Activated B cell treated with CpG ODN at 0.5 μM for 24 hours (primary cell): Measurements from ENCODE around the gene BAHCC1. TPM values are rescaled to one million over a fixed set of nuclear protein-coding genes. Genes with fewer than 3 reads are reported as not detected.

Source experiments
- ATAC-seq: fragments of 200-7000 bp; cut with Tn5 transposase; one replicate; pipeline ENCODE4 v1.10.0; 2021; ENCODE audit warnings: low read depth, mild to moderate bottlenecking, moderate library complexity
- CTCF ChIA-PET: fragments of 350-600 bp; sonication (Branson Sonifier 250); formaldehyde crosslinking; loops from one replicate; lab custom pipeline; 2021; ENCODE audit warnings: antibody characterized with exemption; lab: Charles Lee
- POLR2A ChIA-PET: fragments of 350-600 bp; sonication (Branson Sonifier 250); formaldehyde crosslinking; loops from one replicate; lab custom pipeline; 2021; ENCODE audit warnings: antibody characterized with exemption; lab: Charles Lee
- DNase-seq: peaks from one replicate; pipeline ENCODE4 v3.0.0; 2022
- H3K27ac Mint-ChIP-seq: one replicate; pipeline ENCODE4 v1.8.0; 2020; ENCODE audit warnings: mixed read lengths
- H3K27me3 Mint-ChIP-seq: one replicate; pipeline ENCODE4 v1.8.0; 2021; ENCODE audit warnings: mixed read lengths
- H3K36me3 Mint-ChIP-seq: one replicate; pipeline ENCODE4 v1.8.0; 2021; ENCODE audit warnings: low read depth, mixed read lengths
- H3K4me1 Mint-ChIP-seq: one replicate; pipeline ENCODE4 v1.8.0; 2021; ENCODE audit warnings: mixed read lengths
- H3K4me3 Mint-ChIP-seq: one replicate; pipeline ENCODE4 v1.8.0; 2020; ENCODE audit warnings: mild to moderate bottlenecking, mixed read lengths
- H3K9me3 Mint-ChIP-seq: one replicate; pipeline ENCODE4 v1.8.0; 2020; ENCODE audit warnings: mixed read lengths
- intact Hi-C: fragments of 100-400 bp; cut with micrococcal nuclease; formaldehyde crosslinking; loops from one replicate; pipeline ENCODE4 v1.15.1; 2024
- total RNA-seq: library from RNA; stranded (reverse); gene quantifications from 2 replicates; pipeline ENCODE4 v1.2.3, GENCODE V29; 2022
- TF ChIP-seq, protein P1 (sequence below): fragments of 200-600 bp; IDR thresholded peaks from one replicate; pipeline ENCODE4 v1.8.0; 2022; ENCODE audit warnings: antibody characterized with exemption, mild to moderate bottlenecking

The BAHCC1 gene
- total RNA-seq, 1 donor from 2014 or later: 0.13 TPM

- Mint-ChIP-seq H3K27ac (peak overlapping the region; percentile 92), H3K9me3 (no peaks in the 10 kb centered on the region), H3K27me3 (no peaks in the 10 kb centered on the region), H3K4me1 (peaks cover 41% of the 10 kb centered on the region), H3K4me3 (peak overlapping the region; percentile 99), H3K36me3 (peaks cover 53% of the 10 kb centered on the region)
- POLR2A ChIA-PET: interaction anchor here (0.6 to 14.0 kb wide), 15 partner anchors 7 to 1699 kb away, joined by 3 to 188 read pairs (median 6); partner anchors contain the start of genes CBX4, FAAP100 and SLC38A10
- intact Hi-C loops: loop anchor here (5.0 to 10.0 kb wide), 5 partner anchors 354 to 1706 kb away; partner anchors contain the start of genes EIF4A3, FASN and P4HB
- DNase-seq: peak; percentile 33
- no peak for ATAC-seq
- TF ChIP-seq, protein P1, sequence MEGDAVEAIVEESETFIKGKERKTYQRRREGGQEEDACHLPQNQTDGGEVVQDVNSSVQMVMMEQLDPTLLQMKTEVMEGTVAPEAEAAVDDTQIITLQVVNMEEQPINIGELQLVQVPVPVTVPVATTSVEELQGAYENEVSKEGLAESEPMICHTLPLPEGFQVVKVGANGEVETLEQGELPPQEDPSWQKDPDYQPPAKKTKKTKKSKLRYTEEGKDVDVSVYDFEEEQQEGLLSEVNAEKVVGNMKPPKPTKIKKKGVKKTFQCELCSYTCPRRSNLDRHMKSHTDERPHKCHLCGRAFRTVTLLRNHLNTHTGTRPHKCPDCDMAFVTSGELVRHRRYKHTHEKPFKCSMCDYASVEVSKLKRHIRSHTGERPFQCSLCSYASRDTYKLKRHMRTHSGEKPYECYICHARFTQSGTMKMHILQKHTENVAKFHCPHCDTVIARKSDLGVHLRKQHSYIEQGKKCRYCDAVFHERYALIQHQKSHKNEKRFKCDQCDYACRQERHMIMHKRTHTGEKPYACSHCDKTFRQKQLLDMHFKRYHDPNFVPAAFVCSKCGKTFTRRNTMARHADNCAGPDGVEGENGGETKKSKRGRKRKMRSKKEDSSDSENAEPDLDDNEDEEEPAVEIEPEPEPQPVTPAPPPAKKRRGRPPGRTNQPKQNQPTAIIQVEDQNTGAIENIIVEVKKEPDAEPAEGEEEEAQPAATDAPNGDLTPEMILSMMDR: no peak
- CTCF ChIA-PET: interaction anchor here (1.4 to 1.8 kb wide), 2 partner anchors 26 to 87 kb away, joined by 3 read pairs; no protein-coding TSS in a partner anchor
Observed at GRCh38 chr17:81510785-81511553, 115.7 kb downstream of the BAHCC1 start.

DNA sequence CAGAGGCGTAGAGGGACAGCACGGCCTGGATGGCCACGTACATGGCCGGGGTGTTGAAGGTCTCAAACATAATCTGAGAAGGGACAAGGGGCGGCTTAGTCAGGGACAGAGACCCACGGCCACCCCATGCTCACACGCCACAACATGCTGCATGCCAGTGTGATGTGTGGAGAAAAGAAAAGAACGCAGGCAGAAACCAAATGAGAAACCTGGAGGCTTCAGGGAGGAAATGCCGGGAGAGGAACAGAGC lies 116.2 kb downstream of the BAHCC1 start:
- Mint-ChIP-seq H3K4me1 (peaks cover 46% of the 10 kb centered on the region), H3K36me3 (peaks cover 56% of the 10 kb centered on the region), H3K9me3 (no peaks in the 10 kb centered on the region), H3K27ac (peak overlapping the region; percentile 92), H3K4me3 (peak overlapping the region; percentile 99), H3K27me3 (no peaks in the 10 kb centered on the region)
- DNase-seq: no peak
- no peak for ATAC-seq
- TF ChIP-seq, protein P1: no peak
- ChIA-PET POLR2A (interaction anchor here (0.6 to 14.0 kb wide), 15 partner anchors 7 to 220 kb away, joined by 3 to 188 read pairs (median 20); partner anchors contain the start of genes FAAP100 and MRPL12), CTCF (interaction anchor here (1.4 kb wide), 1 partner anchor 87 kb away, joined by 3 read pairs; no protein-coding TSS in a partner anchor)
- intact Hi-C loops: loop anchor here (5.0 to 10.0 kb wide), 5 partner anchors 353 to 1707 kb away; partner anchors contain the start of genes EIF4A3, FASN and P4HB

- H3K9me3 Mint-ChIP-seq: no peaks in the 10 kb centered on the region
- DNase-seq (peak; percentile 43), ATAC-seq (no peak)
- no peaks in the 10 kb centered on the region for H3K27me3 Mint-ChIP-seq
- TF ChIP-seq, protein P1: no peak
- peaks cover 50% of the 10 kb centered on the region for H3K4me1 Mint-ChIP-seq
- ChIA-PET CTCF (no interaction called here), POLR2A (interaction anchor here (0.6 to 14.0 kb wide), 28 partner anchors 9 to 1704 kb away, joined by 3 to 188 read pairs (median 4); partner anchors contain the start of genes BAHCC1, CCDC137, FAAP100 and MRPL12)
- intact Hi-C loops: loop anchor here (1.0 to 10.0 kb wide), 9 partner anchors 28 to 1707 kb away; partner anchors contain the start of genes BAHCC1, EIF4A3, FASN and P4HB
- H3K27ac Mint-ChIP-seq: peak overlapping the region; percentile 92
- peaks cover 56% of the 10 kb centered on the region for H3K36me3 Mint-ChIP-seq
- H3K4me3 Mint-ChIP-seq: peak overlapping the region; percentile 99
Observed at GRCh38 chr17:81511804-81512561, 116.7 kb downstream of the BAHCC1 start.

GRCh38 chr17:81512562-81513371 lies 117.5 kb downstream of the BAHCC1 start, which contains the start of gene ACTG1:
Gene ACTG1, minus strand, starts transcription at chr17:81512799. Its CDS starts 445 bp downstream, at chr17:81512354.
- TF ChIP-seq, protein P1: no peak
- Mint-ChIP-seq H3K27ac (peak within 1 kb of the TSS; percentile 94), H3K36me3 (peaks cover 54% of the 10 kb centered on the region), H3K4me1 (peaks cover 54% of the 10 kb centered on the region), H3K9me3 (no peaks in the 10 kb centered on the region), H3K27me3 (no peaks in the 10 kb centered on the region), H3K4me3 (peak within 1 kb of the TSS; percentile 99)
- DNase-seq (peak; percentile 89), ATAC-seq (peak; percentile 32)
- intact Hi-C loops: loop anchor here (1.0 to 10.0 kb wide), 9 partner anchors 28 to 1708 kb away; partner anchors contain the start of genes BAHCC1, EIF4A3, FASN and P4HB
- ChIA-PET CTCF (interaction anchor here (0.7 kb wide), 1 partner anchor 135 kb away, joined by 3 read pairs; no protein-coding TSS in a partner anchor), POLR2A (interaction anchor here (0.6 to 14.0 kb wide), 33 partner anchors 8 to 1705 kb away, joined by 3 to 188 read pairs (median 5); partner anchors contain the start of genes ARL16, BAHCC1, CBX4 and CCDC137)
